CD4-positive, alpha-beta T cell treated with Interleukin-4 for 1 hour (primary cell): Measurements from ENCODE around the gene POLR2L.

Experiments
- DNase-seq, 2 donors: peaks; one replicate each; pipeline ENCODE4 v3.0.0-alpha.2; 2020 to 2022

POLR2L gene

GRCh38 chr11:853682-854448 is 11.5 kb upstream of the POLR2L start:
- DNase-seq = no peak

- DNase-seq = no peak
These were observed 10.4 kb upstream of the POLR2L start for GRCh38 chr11:852762-853161.

GRCh38 chr11:850775-851763 is 8.7 kb upstream of the POLR2L start:
- no peak for DNase-seq

- no peak for DNase-seq
These were observed 7.8 kb upstream of the POLR2L start for GRCh38 chr11:849951-850774.

- peak in 1 of 2 donors; percentile 42 for DNase-seq
These were observed 6.9 kb upstream of the POLR2L start for GRCh38 chr11:849104-849824.

- peak; percentile 64 to 71 for DNase-seq
These were observed 6.1 kb upstream of the POLR2L start for GRCh38 chr11:848380-848931.

GRCh38 chr11:847876-848275 is 5.5 kb upstream of the POLR2L start:
- no peak for DNase-seq

GRCh38 chr11:846496-847098 is 4.3 kb upstream of the POLR2L start:
- no peak for DNase-seq

- no peak for DNase-seq
These were observed 3.7 kb upstream of the POLR2L start for GRCh38 chr11:845872-846495.

GRCh38 chr11:844693-845644 is 2.6 kb upstream of the POLR2L start:
- DNase-seq = peak in 1 of 2 donors; percentile 61

GRCh38 chr11:843818-844692 is 1.7 kb upstream of the POLR2L start:
- DNase-seq = peak in 1 of 2 donors; percentile 67

GRCh38 chr11:843086-843734 is 881 bp upstream of the POLR2L start:
- no peak for DNase-seq

- DNase-seq = no peak
These were observed 354 bp downstream of the POLR2L start for GRCh38 chr11:841981-842369.

GRCh38 chr11:839875-840617 is 2.3 kb downstream of the POLR2L start:
- DNase-seq = no peak

- DNase-seq = no peak
These were observed 3.1 kb downstream of the POLR2L start for GRCh38 chr11:839280-839623.

GRCh38 chr11:838441-839279 is 3.7 kb downstream of the POLR2L start:
- DNase-seq = no peak

GRCh38 chr11:837990-838307 is 4.4 kb downstream of the POLR2L start:
- no peak for DNase-seq
